IMR-90 (cell line): ENCODE data around the gene ANKRD33B. TPM values are rescaled to one million over a fixed set of nuclear protein-coding genes. Genes with fewer than 3 reads are reported as not detected.

Source experiments
- ATAC-seq: fragments of 200-7000 bp; cut with Tn5 transposase; 2 replicates; pipeline ENCODE4 v1.9.1; 2020; ENCODE audit warnings: low read depth, mild to moderate bottlenecking, moderate library complexity
- BruUV-seq: library from RNA; stranded (reverse); fragments of 400-500 nt; replicated peaks from 2 replicates; lab custom pipeline; 2021; lab: Mats Ljungman, UMichigan
- CTCF ChIA-PET: fragments of 300-600 bp; formaldehyde crosslinking; extraction: SDS; loops from one replicate; lab custom pipeline; 2021; ENCODE audit warnings: antibody characterized with exemption; lab: Yijun Ruan, JAX
- POLR2A ChIA-PET: fragments of 300-600 bp; sonication (Branson Sonifier 250); formaldehyde crosslinking; loops from one replicate; lab custom pipeline; 2022; ENCODE audit warnings: antibody characterized with exemption; ENCODE audit not compliant: unreplicated experiment; lab: Charles Lee
- DNase-seq: peaks from one replicate; pipeline ENCODE4 v3.0.0; 2013
- H2AFZ ChIP-seq: replicated peaks from 2 replicates; pipeline ENCODE3; 2013; ENCODE audit warnings: low read length, mild to moderate bottlenecking; ENCODE audit not compliant: poor library complexity
- H2AK5ac ChIP-seq: 2 replicates; pipeline ENCODE4 v1.6.1; 2013; ENCODE audit warnings: low read depth, low read length, inconsistent platforms
- H2AK9ac ChIP-seq: replicated peaks from 2 replicates; pipeline ENCODE3; 2013; ENCODE audit warnings: mild to moderate bottlenecking, low read depth, low read length, moderate library complexity; ENCODE audit not compliant: poor library complexity
- H2BK120ac ChIP-seq: 2 replicates; pipeline ENCODE4 v1.6.1; 2013; ENCODE audit warnings: low read depth, low read length, inconsistent platforms
- H2BK15ac ChIP-seq: 3 replicates; pipeline ENCODE4 v1.6.1; 2013; ENCODE audit warnings: low read depth, low read length, inconsistent platforms
- H2BK20ac ChIP-seq: 2 replicates; pipeline ENCODE4 v1.6.1; 2013; ENCODE audit warnings: low read depth, mild to moderate bottlenecking, inconsistent platforms, low read length, moderate library complexity
- H2BK5ac ChIP-seq: 2 replicates; pipeline ENCODE4 v1.6.1; 2013; ENCODE audit warnings: mild to moderate bottlenecking, low read depth, low read length, inconsistent platforms; ENCODE audit not compliant: poor library complexity, severe bottlenecking
- H3K14ac ChIP-seq: replicated peaks from 2 replicates; pipeline ENCODE4 v1.6.1; 2013; ENCODE audit warnings: low read depth, low read length, inconsistent platforms
- H3K18ac ChIP-seq: 2 replicates; pipeline ENCODE4 v1.6.1; 2013; ENCODE audit warnings: low read depth, low read length, control low read depth
- H3K23ac ChIP-seq: 2 replicates; pipeline ENCODE4 v1.6.1; 2013; ENCODE audit warnings: low read depth, low read length, inconsistent platforms
- H3K27ac ChIP-seq: 2 replicates; pipeline ENCODE4 v1.5.1; 2013; ENCODE audit warnings: mild to moderate bottlenecking, control low read depth, low read length; ENCODE audit not compliant: insufficient read depth
- H3K27me3 ChIP-seq: 2 replicates; pipeline ENCODE4 v1.6.1; 2013; ENCODE audit warnings: low read length; ENCODE audit not compliant: control insufficient read depth, insufficient read depth
- H3K36me3 ChIP-seq: 2 replicates; pipeline ENCODE4 v1.6.1; 2013; ENCODE audit warnings: low read length, mixed read lengths; ENCODE audit not compliant: control insufficient read depth, insufficient read depth
- H3K4ac ChIP-seq: 2 replicates; pipeline ENCODE4 v1.6.1; 2013; ENCODE audit warnings: low read depth, low read length, inconsistent platforms
- H3K4me1 ChIP-seq: 2 replicates; pipeline ENCODE4 v1.6.1; 2013; ENCODE audit warnings: low read length, mixed read lengths; ENCODE audit not compliant: control insufficient read depth, insufficient read depth
- H3K4me2 ChIP-seq: 2 replicates; pipeline ENCODE4 v1.6.1; 2013; ENCODE audit warnings: low read depth, mild to moderate bottlenecking, control low read depth, low read length, moderate library complexity
- H3K4me3 ChIP-seq: 2 replicates; pipeline ENCODE4 v1.5.1; 2013; ENCODE audit warnings: low read depth, mild to moderate bottlenecking, control low read depth, low read length, moderate library complexity; ENCODE audit not compliant: insufficient read depth
- H3K56ac ChIP-seq: 2 replicates; pipeline ENCODE4 v1.6.1; 2013; ENCODE audit warnings: low read length, inconsistent platforms; ENCODE audit not compliant: insufficient read depth; ENCODE audit errors: extremely low read depth
- H3K79me1 ChIP-seq, 2 experiments: 2 replicates each; pipeline ENCODE4 v1.6.1; 2013; ENCODE audit warnings: low read length in 2 of 2, inconsistent platforms in 1 of 2, low read depth in 1 of 2
- H3K9ac ChIP-seq: 2 replicates; pipeline ENCODE4 v1.6.1; 2013; ENCODE audit warnings: low read depth, low read length, control low read depth
- H3K9me1 ChIP-seq: 2 replicates; pipeline ENCODE4 v1.6.1; 2013; ENCODE audit warnings: low read length, inconsistent platforms; ENCODE audit not compliant: insufficient read depth
- H3K9me3 ChIP-seq: 2 replicates; pipeline ENCODE4 v1.6.1; 2013; ENCODE audit warnings: low read length; ENCODE audit not compliant: control insufficient read depth, insufficient read depth
- H4K20me1 ChIP-seq: 2 replicates; pipeline ENCODE4 v1.6.1; 2013; ENCODE audit warnings: low read length, inconsistent platforms; ENCODE audit not compliant: insufficient read depth
- H4K5ac ChIP-seq: 2 replicates; pipeline ENCODE4 v1.6.1; 2013; ENCODE audit warnings: mild to moderate bottlenecking, low read depth, low read length, control low read depth
- H4K8ac ChIP-seq, 2 experiments: 2 replicates each; pipeline ENCODE4 v1.6.1; 2013; ENCODE audit warnings: low read depth in 2 of 2, low read length in 2 of 2, control low read depth in 1 of 2, inconsistent platforms in 1 of 2
- H4K91ac ChIP-seq: 2 replicates; pipeline ENCODE4 v1.6.1; 2013; ENCODE audit warnings: low read depth, low read length, inconsistent platforms; ENCODE audit not compliant: insufficient read depth
- MAFK ChIP-seq: IDR thresholded peaks from 2 replicates; pipeline ENCODE4 v1.6.1; 2012; ENCODE audit warnings: low read depth, low read length, improper control_type of control experiment
- POLR2A ChIP-seq: IDR thresholded peaks from 2 replicates; pipeline ENCODE4 v1.6.1; 2012; ENCODE audit warnings: mild to moderate bottlenecking, low read depth, low read length
- WGBS, 2 experiments: methylation state at CpG; one replicate each; pipeline versions ENCODE4 v1.1.5 to v1.1.7; 2013; ENCODE audit warnings: missing lambda C conversion rate in 2 of 2; ENCODE audit not compliant: insufficient read length in 1 of 2; ENCODE audit errors: extremely low coverage in 2 of 2; 5-methylcytosine and 5-hydroxymethylcytosine counted together
- dilution Hi-C: fragments of 300-500 bp; cut with HindIII; formaldehyde crosslinking; loops from one replicate; pipeline ENCODE4 v1.14.3; 2018; ENCODE audit warnings: low sequenced_read_pairs; ENCODE audit not compliant: unreplicated experiment
- in situ Hi-C: fragments of 300-500 bp; cut with MboI; formaldehyde crosslinking; loops from 3 replicates; pipeline ENCODE4 v1.14.3; 2019; ENCODE audit warnings: low sequenced_read_pairs, inconsistent platforms, mixed read lengths
- intact Hi-C: fragments of 100-400 bp; cut with micrococcal nuclease; formaldehyde crosslinking; loops from 2 replicates; pipeline ENCODE4 v1.10.0; 2022
- polyA plus RNA-seq, 3 experiments: library from polyadenylated mRNA; depleted of rRNA; stranded (reverse); fragments of >200 nt; gene quantifications; 2 replicates each; pipeline ENCODE4 v1.2.3, GENCODE V29; 2012; ENCODE audit warnings: low replicate concordance in 1 of 3
- total RNA-seq: library from RNA; depleted of rRNA; stranded (reverse); fragments of >200 nt; gene quantifications from 2 replicates; pipeline ENCODE4 v1.2.3, GENCODE V29; 2012

The ANKRD33B gene
- total and polyA plus RNA-seq, 2 of the 4 experiments (the other 2 are of a cell fraction): 2.5 to 3.3 TPM

- Histone ChIP-seq H2BK15ac (no peak overlapping the region), H3K4me3 (no peak overlapping the region), H2AFZ (no peak overlapping the region), H3K14ac (no peak overlapping the region), H3K9me1 (no peaks in the 10 kb centered on the region), H4K20me1 (no peaks in the 10 kb centered on the region), H2BK5ac (no peak overlapping the region), H3K9me3 (peaks cover 7% of the 10 kb centered on the region), H3K36me3 (no peaks in the 10 kb centered on the region), H4K91ac (no peak overlapping the region), H3K4me1 (no peaks in the 10 kb centered on the region; the same call in 1 of the 2 replicates), H3K23ac (no peak overlapping the region), H3K79me1 (no peaks in the 10 kb centered on the region), H2AK9ac (no peak overlapping the region), H2AK5ac (no peak overlapping the region), H3K27me3 (peaks cover 2% of the 10 kb centered on the region), H3K4ac (no peak overlapping the region), H3K4me2 (no peak overlapping the region), H2BK120ac (no peak overlapping the region), H2BK20ac (no peak overlapping the region), H3K27ac (no peak overlapping the region), H3K9ac (no peak overlapping the region), H4K5ac (no peak overlapping the region), H4K8ac (no peak overlapping the region), H3K56ac (no peak overlapping the region), H3K18ac (no peak overlapping the region)
- CTCF ChIA-PET: no interaction called here
- TF ChIP-seq POLR2A (no peak), MAFK (peak; percentile 77)
- BruUV-seq: no TSS peak
- dilution Hi-C loops (no loop called here), intact Hi-C loops (no loop called here), in situ Hi-C loops (no loop called here)
- DNase-seq (no peak), ATAC-seq (no peak)
- no CpG with 5 or more reads among the region's 6 CpGs for WGBS, 2 experiments
- POLR2A ChIA-PET: no interaction called here
Measured at GRCh38 chr5:10667431-10668057, 103.7 kb downstream of the ANKRD33B start.
